HL-60 (cell line): ENCODE measurements around the gene TBCK.

Experiments used
- DNase-seq, 2 experiments: peaks; one replicate each; pipeline ENCODE4 v3.0.0-alpha.2; 2010 to 2020; ENCODE audit warnings: low read depth in 1 of 2, low spot score in 1 of 2
- H3K27ac ChIP-seq: fragments of 250-450 bp; sonication (Bioruptor Pico); replicated peaks from 2 replicates; pipeline ENCODE4 v1.5.1; 2020; ENCODE audit warnings: mild to moderate bottlenecking, moderate library complexity
- H3K27me3 ChIP-seq: fragments of 250-450 bp; sonication (Bioruptor Pico); 2 replicates; pipeline ENCODE4 v1.5.1; 2021; ENCODE audit warnings: mild to moderate bottlenecking, moderate library complexity; ENCODE audit not compliant: insufficient read depth, poor library complexity, severe bottlenecking
- H3K4me3 ChIP-seq: replicated peaks from 2 replicates; pipeline ENCODE4 v1.5.1; 2011; ENCODE audit warnings: mild to moderate bottlenecking, control low read depth, low read length; ENCODE audit not compliant: insufficient read depth
- GABPA ChIP-seq: IDR thresholded peaks from 2 replicates; pipeline ENCODE4 v1.6.1; 2012; ENCODE audit warnings: low read depth
- POLR2AphosphoS5 ChIP-seq: IDR thresholded peaks from 2 replicates; pipeline ENCODE4 v1.6.1; 2012; ENCODE audit warnings: low read depth
- SPI1 ChIP-seq: IDR thresholded peaks from 2 replicates; pipeline ENCODE4 v1.6.1; 2012; ENCODE audit warnings: low read depth, mild to moderate bottlenecking, borderline replicate concordance
- TF ChIP-seq, protein P1 (sequence below): IDR thresholded peaks from one replicate; pipeline ENCODE4 v1.5.1; 2011; ENCODE audit warnings: low read length, control low read depth, inconsistent platforms; ENCODE audit not compliant: insufficient read depth
- TF ChIP-seq, protein P2 (sequence below): IDR thresholded peaks from 2 replicates; pipeline ENCODE4 v1.6.1; 2012; ENCODE audit warnings: low read depth; ENCODE audit not compliant: insufficient replicate concordance

The TBCK gene

GRCh38 chr4:106303548-106304281 is 12.3 kb downstream of the TBCK start:
- no peak for TF ChIP-seq SPI1
- TF ChIP-seq, protein P1, sequence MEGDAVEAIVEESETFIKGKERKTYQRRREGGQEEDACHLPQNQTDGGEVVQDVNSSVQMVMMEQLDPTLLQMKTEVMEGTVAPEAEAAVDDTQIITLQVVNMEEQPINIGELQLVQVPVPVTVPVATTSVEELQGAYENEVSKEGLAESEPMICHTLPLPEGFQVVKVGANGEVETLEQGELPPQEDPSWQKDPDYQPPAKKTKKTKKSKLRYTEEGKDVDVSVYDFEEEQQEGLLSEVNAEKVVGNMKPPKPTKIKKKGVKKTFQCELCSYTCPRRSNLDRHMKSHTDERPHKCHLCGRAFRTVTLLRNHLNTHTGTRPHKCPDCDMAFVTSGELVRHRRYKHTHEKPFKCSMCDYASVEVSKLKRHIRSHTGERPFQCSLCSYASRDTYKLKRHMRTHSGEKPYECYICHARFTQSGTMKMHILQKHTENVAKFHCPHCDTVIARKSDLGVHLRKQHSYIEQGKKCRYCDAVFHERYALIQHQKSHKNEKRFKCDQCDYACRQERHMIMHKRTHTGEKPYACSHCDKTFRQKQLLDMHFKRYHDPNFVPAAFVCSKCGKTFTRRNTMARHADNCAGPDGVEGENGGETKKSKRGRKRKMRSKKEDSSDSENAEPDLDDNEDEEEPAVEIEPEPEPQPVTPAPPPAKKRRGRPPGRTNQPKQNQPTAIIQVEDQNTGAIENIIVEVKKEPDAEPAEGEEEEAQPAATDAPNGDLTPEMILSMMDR: no peak
- no peak for TF ChIP-seq POLR2AphosphoS5
- TF ChIP-seq GABPA: no peak
- TF ChIP-seq, protein P2, sequence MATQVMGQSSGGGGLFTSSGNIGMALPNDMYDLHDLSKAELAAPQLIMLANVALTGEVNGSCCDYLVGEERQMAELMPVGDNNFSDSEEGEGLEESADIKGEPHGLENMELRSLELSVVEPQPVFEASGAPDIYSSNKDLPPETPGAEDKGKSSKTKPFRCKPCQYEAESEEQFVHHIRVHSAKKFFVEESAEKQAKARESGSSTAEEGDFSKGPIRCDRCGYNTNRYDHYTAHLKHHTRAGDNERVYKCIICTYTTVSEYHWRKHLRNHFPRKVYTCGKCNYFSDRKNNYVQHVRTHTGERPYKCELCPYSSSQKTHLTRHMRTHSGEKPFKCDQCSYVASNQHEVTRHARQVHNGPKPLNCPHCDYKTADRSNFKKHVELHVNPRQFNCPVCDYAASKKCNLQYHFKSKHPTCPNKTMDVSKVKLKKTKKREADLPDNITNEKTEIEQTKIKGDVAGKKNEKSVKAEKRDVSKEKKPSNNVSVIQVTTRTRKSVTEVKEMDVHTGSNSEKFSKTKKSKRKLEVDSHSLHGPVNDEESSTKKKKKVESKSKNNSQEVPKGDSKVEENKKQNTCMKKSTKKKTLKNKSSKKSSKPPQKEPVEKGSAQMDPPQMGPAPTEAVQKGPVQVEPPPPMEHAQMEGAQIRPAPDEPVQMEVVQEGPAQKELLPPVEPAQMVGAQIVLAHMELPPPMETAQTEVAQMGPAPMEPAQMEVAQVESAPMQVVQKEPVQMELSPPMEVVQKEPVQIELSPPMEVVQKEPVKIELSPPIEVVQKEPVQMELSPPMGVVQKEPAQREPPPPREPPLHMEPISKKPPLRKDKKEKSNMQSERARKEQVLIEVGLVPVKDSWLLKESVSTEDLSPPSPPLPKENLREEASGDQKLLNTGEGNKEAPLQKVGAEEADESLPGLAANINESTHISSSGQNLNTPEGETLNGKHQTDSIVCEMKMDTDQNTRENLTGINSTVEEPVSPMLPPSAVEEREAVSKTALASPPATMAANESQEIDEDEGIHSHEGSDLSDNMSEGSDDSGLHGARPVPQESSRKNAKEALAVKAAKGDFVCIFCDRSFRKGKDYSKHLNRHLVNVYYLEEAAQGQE: no peak
- DNase-seq: no peak
- Histone ChIP-seq H3K4me3 (no peak overlapping the region), H3K27me3 (no peaks in the 10 kb centered on the region), H3K27ac (no peak overlapping the region)

- Histone ChIP-seq H3K27ac (no peak overlapping the region), H3K27me3 (no peaks in the 10 kb centered on the region), H3K4me3 (no peak overlapping the region)
- DNase-seq: no peak
- no peak for TF ChIP-seq GABPA
- TF ChIP-seq, protein P1: no peak
- TF ChIP-seq POLR2AphosphoS5: no peak
- TF ChIP-seq, protein P2: no peak
- no peak for TF ChIP-seq SPI1
These were observed 14.0 kb downstream of the TBCK start for GRCh38 chr4:106302062-106302438.

DNA sequence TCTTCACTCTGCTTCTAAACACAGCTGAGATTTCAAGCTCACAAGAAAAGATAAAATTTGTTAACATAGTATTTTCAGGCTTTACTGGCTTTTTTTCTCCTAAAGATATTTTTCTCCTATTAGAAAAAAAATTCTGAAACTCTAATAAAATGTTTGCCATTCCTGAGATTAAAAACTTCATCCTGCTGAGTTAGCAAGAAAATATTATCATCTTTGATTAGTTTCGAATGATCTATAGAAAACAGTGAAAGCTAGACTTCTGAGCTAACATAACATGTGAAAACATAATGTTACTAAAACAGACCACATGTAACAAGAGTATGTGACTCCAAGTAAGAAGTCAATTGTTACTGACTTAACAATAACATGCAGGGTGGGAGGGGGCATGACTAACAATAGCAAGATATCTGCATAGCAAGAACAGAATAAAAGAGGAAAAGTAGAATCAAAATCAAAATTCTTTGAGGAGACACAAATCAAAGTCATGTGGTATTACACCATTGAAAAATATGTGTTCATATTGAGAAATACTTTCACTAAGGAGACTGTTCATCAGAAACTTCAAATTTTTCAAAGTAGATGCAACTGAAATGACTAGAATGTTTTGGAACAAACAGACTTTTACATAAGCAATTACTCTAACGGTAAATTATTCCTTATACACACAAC is 14.5 kb downstream of the TBCK start:
- H3K27ac ChIP-seq: no peak overlapping the region
- H3K27me3 ChIP-seq: no peaks in the 10 kb centered on the region

More for the DNA sequence above, 14.5 kb downstream of the TBCK start:
- DNase-seq: no peak
- TF ChIP-seq GABPA: no peak
- TF ChIP-seq, protein P1: no peak
- no peak for TF ChIP-seq POLR2AphosphoS5
- TF ChIP-seq, protein P2: no peak
- TF ChIP-seq SPI1: no peak
- no peak overlapping the region for H3K4me3 ChIP-seq
